Anterior cingulate cortex (tissue), 58 donors: ENCODE results near the gene NYAP2.

ENCODE experiments used
- DNase-seq, 58 donors: peaks; one replicate each; lab custom pipeline; 2025; lab: John Stamatoyannopoulos, UW

NYAP2 gene

GRCh38 chr2:225690153-225690552 is 290.6 kb downstream of the NYAP2 start:
- no peak for DNase-seq

- DNase-seq, result no peak
Observed at GRCh38 chr2:225691711-225692110, 292.2 kb downstream of the NYAP2 start.

- DNase-seq, result no peak
Observed at GRCh38 chr2:225693259-225693658, 293.7 kb downstream of the NYAP2 start.

- no peak for DNase-seq
Observed at GRCh38 chr2:225694664-225695063, 295.2 kb downstream of the NYAP2 start.

- no peak for DNase-seq
Observed at GRCh38 chr2:225697936-225698335, 298.4 kb downstream of the NYAP2 start.
